Measurements from ENCODE around the gene RSBN1. TPM values are rescaled to one million over a fixed set of nuclear protein-coding genes. Genes with fewer than 3 reads are reported as not detected.
A peak's percentile ranks its signal among the peaks of the same experiment; 100 is the strongest.

Gene RSBN1
- total RNA-seq, 2 donors from 2014 or later = 14.2 to 17.4 TPM

- 72 to 79% methylated on average over 4 of the region's 4 CpGs for WGBS, 2 donors
- no peaks in the 10 kb centered on the region for H3K36me3 ChIP-seq (replicated peaks in 1 of 2; ENCODE audit: insufficient read depth in 1 of 2, low read depth in 2 of 2)
- no peak overlapping the region for H3K4me3 ChIP-seq
- intact Hi-C loops (cut with DNase I) = no loop called here
- DNase-seq = no peak
- H3K9me3 ChIP-seq = no peaks in the 10 kb centered on the region
- peak overlapping the region in 3 of 4 donors; percentile 53 to 99 (median 99) for H3K27ac ChIP-seq
- peaks cover 67% of the 10 kb centered on the region for H3K4me1 ChIP-seq
- no peak for TF ChIP-seq POLR2A (IDR thresholded peaks at IDR 0.05)
- TF ChIP-seq CTCF (IDR thresholded peaks at IDR 0.05) = no peak
- ATAC-seq = no peak
- no peaks in the 10 kb centered on the region for H3K27me3 ChIP-seq
These were observed 3.7 kb downstream of the RSBN1 start for GRCh38 chr1:113808450-113809195.

GRCh38 chr1:113805639-113806038 lies 6.6 kb downstream of the RSBN1 start:
- no peak for TF ChIP-seq CTCF (IDR thresholded peaks at IDR 0.05)
- no peak for TF ChIP-seq POLR2A (IDR thresholded peaks at IDR 0.05)
- ATAC-seq (no peak), DNase-seq (no peak)
- H3K9me3 ChIP-seq = no peaks in the 10 kb centered on the region
- H3K4me3 ChIP-seq = no peak overlapping the region
- H3K36me3 ChIP-seq (replicated peaks in 1 of 2; ENCODE audit: insufficient read depth in 1 of 2, low read depth in 2 of 2) = no peaks in the 10 kb centered on the region
- H3K27ac ChIP-seq = peak overlapping the region; percentile 61 to 96 (median 77)
- H3K4me1 ChIP-seq = peaks cover 88% of the 10 kb centered on the region
- 89 to 92% methylated on average over 4 of the region's 4 CpGs for WGBS, 2 donors
- H3K27me3 ChIP-seq = no peaks in the 10 kb centered on the region
- intact Hi-C loops (cut with DNase I) = no loop called here

- 89 to 91% methylated on average over 6 of the region's 6 CpGs for WGBS, 2 donors
- H3K4me3 ChIP-seq = no peak overlapping the region
- intact Hi-C loops (cut with DNase I) = no loop called here
- no peak for DNase-seq
- H3K27ac ChIP-seq = peak overlapping the region; percentile 61 to 96 (median 77)
- ATAC-seq = no peak
- no peaks in the 10 kb centered on the region for H3K9me3 ChIP-seq
- no peaks in the 10 kb centered on the region for H3K27me3 ChIP-seq
- H3K4me1 ChIP-seq = peaks cover 89% of the 10 kb centered on the region
- no peaks in the 10 kb centered on the region for H3K36me3 ChIP-seq (replicated peaks in 1 of 2; ENCODE audit: insufficient read depth in 1 of 2, low read depth in 2 of 2)
- TF ChIP-seq CTCF (IDR thresholded peaks at IDR 0.05) = no peak
- TF ChIP-seq POLR2A (IDR thresholded peaks at IDR 0.05) = no peak
These were observed 7.1 kb downstream of the RSBN1 start for GRCh38 chr1:113805256-113805531.

GRCh38 chr1:113804421-113805255 lies 7.6 kb downstream of the RSBN1 start:
- no peak for TF ChIP-seq CTCF (IDR thresholded peaks at IDR 0.05)
- TF ChIP-seq POLR2A (IDR thresholded peaks at IDR 0.05) = no peak
- no peaks in the 10 kb centered on the region for H3K36me3 ChIP-seq (replicated peaks in 1 of 2; ENCODE audit: insufficient read depth in 1 of 2, low read depth in 2 of 2)
- H3K4me3 ChIP-seq = no peak overlapping the region
- intact Hi-C loops (cut with DNase I) = no loop called here
- no peaks in the 10 kb centered on the region for H3K27me3 ChIP-seq
- peaks cover 89% of the 10 kb centered on the region for H3K4me1 ChIP-seq
- WGBS, 2 donors = 28 to 37% methylated on average over 8 of the region's 8 CpGs
- H3K27ac ChIP-seq = peak overlapping the region; percentile 66 to 96 (median 86)
- ATAC-seq (peak; percentile 96), DNase-seq (peak; percentile 20 to 33 (median 27))
- no peaks in the 10 kb centered on the region for H3K9me3 ChIP-seq

All from body of pancreas (tissue), 4 donors.